Kidney capillary endothelial cell (primary cell): ENCODE data around the gene EFCAB6.

ENCODE experiments used
- DNase-seq: peaks from one replicate; pipeline ENCODE4 v3.0.0-alpha.2; 2018; ENCODE audit warnings: low spot score

Gene EFCAB6

GRCh38 chr22:43749473-43749872 lies 62.6 kb downstream of the EFCAB6 start:
- no peak for DNase-seq

GRCh38 chr22:43747877-43748276 lies 64.2 kb downstream of the EFCAB6 start:
- no peak for DNase-seq

GRCh38 chr22:43747058-43747457 lies 65.0 kb downstream of the EFCAB6 start:
- DNase-seq = no peak

GRCh38 chr22:43745783-43746356 lies 66.2 kb downstream of the EFCAB6 start:
- DNase-seq = no peak

GRCh38 chr22:43745411-43745770 lies 66.7 kb downstream of the EFCAB6 start:
- no peak for DNase-seq

- DNase-seq = no peak
Observed at GRCh38 chr22:43744700-43745410, 67.2 kb downstream of the EFCAB6 start.

GRCh38 chr22:43743929-43744643 lies 68.0 kb downstream of the EFCAB6 start:
- no peak for DNase-seq

GRCh38 chr22:43743131-43743530 lies 69.0 kb downstream of the EFCAB6 start:
- no peak for DNase-seq

GRCh38 chr22:43742154-43742950 lies 69.8 kb downstream of the EFCAB6 start:
- no peak for DNase-seq

- no peak for DNase-seq
Observed at GRCh38 chr22:43740587-43741270, 71.4 kb downstream of the EFCAB6 start.

GRCh38 chr22:43739851-43740379 lies 72.2 kb downstream of the EFCAB6 start:
- no peak for DNase-seq

GRCh38 chr22:43737150-43737828 lies 74.8 kb downstream of the EFCAB6 start:
- no peak for DNase-seq

- DNase-seq = no peak
Observed at GRCh38 chr22:43736651-43737050, 75.5 kb downstream of the EFCAB6 start.

GRCh38 chr22:43734370-43735150 lies 77.5 kb downstream of the EFCAB6 start:
- DNase-seq = no peak

- DNase-seq = no peak
Observed at GRCh38 chr22:43733138-43733537, 79.0 kb downstream of the EFCAB6 start.

- DNase-seq = no peak
Observed at GRCh38 chr22:43731988-43732387, 80.1 kb downstream of the EFCAB6 start.

GRCh38 chr22:43726964-43727543 lies 85.1 kb downstream of the EFCAB6 start:
- DNase-seq = no peak

- DNase-seq = no peak
Observed at GRCh38 chr22:43726322-43726721, 85.8 kb downstream of the EFCAB6 start.

GRCh38 chr22:43723816-43724215 lies 88.3 kb downstream of the EFCAB6 start:
- no peak for DNase-seq

GRCh38 chr22:43722444-43722843 lies 89.7 kb downstream of the EFCAB6 start:
- no peak for DNase-seq
